ENCODE results near the gene NOTCH1.

NOTCH1 gene

GRCh38 chr9:136539427-136540421, 6.1 kb downstream of the NOTCH1 start:
- peaks cover 42% of the 10 kb centered on the region for H3K36me3 ChIP-seq (replicated peaks; ENCODE audit: low read depth, low read length)
- H2AFZ ChIP-seq (ENCODE audit: low read depth, low read length), result no peak overlapping the region
- H4K20me1 ChIP-seq (ENCODE audit: insufficient read depth, low read length), result peaks cover 97% of the 10 kb centered on the region
- no peak overlapping the region for H3K9ac ChIP-seq (ENCODE audit: low read length)
- no peaks in the 10 kb centered on the region for H3K9me3 ChIP-seq (ENCODE audit: insufficient read depth, low read length)
- no peak for TF ChIP-seq CTCF (IDR thresholded peaks at IDR 0.05; ENCODE audit: low read depth, low read length)
- TF ChIP-seq EZH2phosphoT487 (IDR thresholded peaks at IDR 0.05; ENCODE audit: low read depth), result no peak
- H3K27me3 ChIP-seq (ENCODE audit: low read depth, low read length), result no peaks in the 10 kb centered on the region
- peak overlapping the region; percentile 44 for H3K4me2 ChIP-seq (ENCODE audit: low read length)
- peak overlapping the region; percentile 13; the same call in 1 of the 2 replicates for H3K4me3 ChIP-seq (ENCODE audit: low read length)
- H3K27ac ChIP-seq (ENCODE audit: low read length), result peak overlapping the region; percentile 11; the same call in 1 of the 2 replicates
- peaks cover 87% of the 10 kb centered on the region for H3K79me2 ChIP-seq (ENCODE audit: low read length)
- peaks cover 31% of the 10 kb centered on the region for H3K4me1 ChIP-seq (ENCODE audit: low read length)

DNA sequence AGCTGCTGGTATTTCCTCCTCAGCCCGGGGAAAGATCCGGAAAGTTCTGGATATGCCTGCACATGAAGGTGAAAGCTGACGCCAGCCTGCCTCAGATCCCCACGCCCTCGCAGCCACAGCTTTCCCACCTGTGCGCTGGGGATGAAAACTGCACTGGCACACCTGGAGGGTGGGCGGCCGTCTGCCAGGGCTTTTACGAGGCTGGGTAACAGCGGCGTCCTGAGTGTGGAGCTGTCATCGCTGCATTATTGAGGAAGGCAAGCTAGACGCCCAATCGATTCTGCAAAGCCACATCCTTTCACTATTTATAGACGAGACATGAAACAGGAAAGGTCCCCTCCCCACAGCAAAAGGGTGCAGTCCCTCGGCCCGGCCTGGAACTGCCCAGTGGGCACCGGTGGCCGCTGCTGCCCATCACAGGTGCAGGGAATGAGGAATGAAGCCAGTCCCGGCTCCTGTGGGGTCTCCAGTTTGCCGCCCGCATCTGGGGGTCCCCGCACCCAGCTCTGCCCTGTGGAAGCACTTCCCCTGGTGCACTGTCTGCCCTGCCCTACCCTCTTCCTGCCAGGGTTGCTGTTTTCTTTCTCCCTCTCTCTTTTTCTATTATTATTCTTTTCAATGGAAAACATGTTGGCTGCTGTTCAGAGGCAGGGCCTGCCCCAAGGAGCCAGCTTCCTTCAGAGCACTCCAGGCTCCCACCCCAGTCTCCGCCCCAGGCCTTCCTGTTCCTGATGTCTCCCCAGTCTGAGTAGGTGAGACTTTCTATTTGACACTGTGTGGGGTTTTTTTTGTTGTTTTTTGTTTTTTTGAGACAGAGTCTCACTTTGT, 7.0 kb downstream of the NOTCH1 start:
- Histone ChIP-seq H3K4me1 (ENCODE audit: low read length) (peaks cover 26% of the 10 kb centered on the region), H3K4me3 (ENCODE audit: low read length) (no peak overlapping the region), H3K27me3 (ENCODE audit: low read depth, low read length) (no peaks in the 10 kb centered on the region), H4K20me1 (ENCODE audit: insufficient read depth, low read length) (peaks cover 95% of the 10 kb centered on the region), H3K79me2 (ENCODE audit: low read length) (peaks cover 78% of the 10 kb centered on the region), H3K27ac (ENCODE audit: low read length) (peak overlapping the region; percentile 11; the same call in 1 of the 2 replicates), H3K9ac (ENCODE audit: low read length) (no peak overlapping the region), H3K9me3 (ENCODE audit: insufficient read depth, low read length) (no peaks in the 10 kb centered on the region), H2AFZ (ENCODE audit: low read depth, low read length) (no peak overlapping the region), H3K4me2 (ENCODE audit: low read length) (peak overlapping the region; percentile 44), H3K36me3 (replicated peaks; ENCODE audit: low read depth, low read length) (peaks cover 41% of the 10 kb centered on the region)
- no peak for TF ChIP-seq CTCF (IDR thresholded peaks at IDR 0.05; ENCODE audit: low read depth, low read length)

- Histone ChIP-seq H4K20me1 (ENCODE audit: insufficient read depth, low read length) (peaks cover 95% of the 10 kb centered on the region), H3K4me3 (ENCODE audit: low read length) (no peak overlapping the region), H3K4me2 (ENCODE audit: low read length) (no peak overlapping the region), H3K4me1 (ENCODE audit: low read length) (peaks cover 33% of the 10 kb centered on the region), H3K9me3 (ENCODE audit: insufficient read depth, low read length) (no peaks in the 10 kb centered on the region), H3K36me3 (replicated peaks; ENCODE audit: low read depth, low read length) (peaks cover 36% of the 10 kb centered on the region), H3K79me2 (ENCODE audit: low read length) (peaks cover 76% of the 10 kb centered on the region), H3K27ac (ENCODE audit: low read length) (no peak overlapping the region), H2AFZ (ENCODE audit: low read depth, low read length) (no peak overlapping the region), H3K9ac (ENCODE audit: low read length) (no peak overlapping the region), H3K27me3 (ENCODE audit: low read depth, low read length) (no peaks in the 10 kb centered on the region)
- TF ChIP-seq CTCF (IDR thresholded peaks at IDR 0.05; ENCODE audit: low read depth, low read length) (no peak), EZH2phosphoT487 (IDR thresholded peaks at IDR 0.05; ENCODE audit: low read depth) (no peak)
Observed at GRCh38 chr9:136537896-136538598, 7.8 kb downstream of the NOTCH1 start.
